Islet precursor cell (in vitro differentiated cells): Measurements from ENCODE around the gene KRT33A.
"Not testable (repeated sequence)": the region's sequence is repeated elsewhere in the genome, so short reads cannot be mapped to it uniquely, and the experiment has no call there.

Source experiments
- DNase-seq: peaks from one replicate; pipeline ENCODE4 v3.0.0-alpha.2; 2018

The KRT33A gene

DNA sequence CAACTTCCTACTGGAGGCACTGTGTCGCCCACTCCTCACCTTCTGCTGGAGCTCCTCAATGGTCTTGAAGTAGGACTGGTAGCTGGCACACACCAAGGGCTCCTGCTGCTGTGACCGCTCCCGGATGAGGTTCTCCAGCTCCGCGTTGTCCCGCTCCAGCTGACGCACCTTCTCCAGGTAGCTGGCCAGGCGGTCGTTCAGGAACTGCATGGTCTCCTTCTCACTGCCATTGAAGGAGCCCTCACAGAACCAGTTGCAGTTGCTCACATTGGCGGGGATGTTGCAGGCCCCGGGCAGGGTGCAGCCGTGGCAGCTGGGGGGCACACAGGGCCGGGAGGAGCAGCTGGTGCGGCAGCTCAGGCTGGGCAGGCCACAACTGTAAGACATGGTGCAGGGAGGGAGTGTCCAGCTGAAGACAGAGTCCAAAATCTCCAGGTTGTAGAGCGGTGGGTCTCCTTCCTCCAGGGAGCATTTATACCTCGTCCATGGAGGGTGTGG is at the start of gene KRT33A:
Gene KRT33A, minus strand, starts transcription at position 448 of the 498 bp plus-strand sequence. Its CDS starts 61 bp downstream, at position 387.
- DNase-seq = peak; percentile 41

DNA sequence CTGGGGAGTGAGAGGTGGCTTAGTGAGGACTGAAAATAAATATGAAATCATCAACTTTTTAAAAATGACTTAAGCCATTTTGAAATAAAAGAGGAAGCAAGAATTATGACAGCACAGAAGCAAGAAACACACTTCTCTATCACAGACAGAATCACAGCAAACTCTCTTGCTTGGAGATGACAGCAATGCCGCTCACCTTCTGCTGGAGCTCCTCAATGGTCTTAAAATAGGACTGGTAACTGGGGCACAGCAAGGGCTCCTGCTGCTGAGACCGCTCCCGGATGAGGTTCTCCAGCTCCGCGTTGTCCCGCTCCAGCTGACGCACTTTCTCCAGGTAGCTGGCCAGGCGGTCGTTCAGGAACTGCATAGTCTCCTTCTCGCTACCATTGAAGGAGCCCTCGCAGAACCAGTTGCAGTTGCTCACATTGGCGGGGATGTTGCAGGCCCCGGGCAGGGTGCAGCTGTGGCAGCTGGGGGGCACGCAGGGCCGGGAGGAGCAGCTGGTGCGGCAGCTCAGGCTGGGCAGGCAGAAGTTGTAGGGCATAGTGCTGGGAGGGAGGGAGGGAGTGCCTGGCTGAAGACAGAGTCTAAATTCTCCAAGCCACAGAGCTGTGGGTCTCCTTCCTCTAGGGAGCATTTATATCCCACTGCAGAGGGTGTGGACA is 46.5 kb upstream of the KRT33A start, which contains the start of gene KRT31:
Gene KRT31, minus strand, starts transcription at position 613 of the 665 bp plus-strand sequence. Its CDS starts 69 bp downstream, at position 544.
- peak; percentile 42 for DNase-seq

DNA sequence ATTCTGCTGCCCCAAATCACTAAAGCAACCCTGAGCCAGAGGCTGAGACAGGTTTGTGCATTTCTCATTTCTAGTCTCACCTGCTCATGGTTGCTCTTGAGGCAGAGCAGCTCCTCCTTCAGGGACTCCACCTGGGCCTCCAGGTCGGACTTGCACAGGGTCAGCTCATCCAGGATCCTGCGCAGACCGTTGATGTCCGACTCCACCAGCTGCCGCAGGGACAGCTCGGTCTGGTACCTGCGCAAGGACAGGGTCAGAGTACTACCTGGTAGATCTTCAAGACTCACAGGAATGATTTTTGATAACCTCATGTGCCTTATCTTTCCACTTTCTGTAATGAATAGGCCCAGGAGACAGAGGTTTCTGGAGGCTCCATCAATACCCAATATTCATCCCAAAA is 45.7 kb upstream of the KRT33A start:
- peak; percentile 48 for DNase-seq

DNA sequence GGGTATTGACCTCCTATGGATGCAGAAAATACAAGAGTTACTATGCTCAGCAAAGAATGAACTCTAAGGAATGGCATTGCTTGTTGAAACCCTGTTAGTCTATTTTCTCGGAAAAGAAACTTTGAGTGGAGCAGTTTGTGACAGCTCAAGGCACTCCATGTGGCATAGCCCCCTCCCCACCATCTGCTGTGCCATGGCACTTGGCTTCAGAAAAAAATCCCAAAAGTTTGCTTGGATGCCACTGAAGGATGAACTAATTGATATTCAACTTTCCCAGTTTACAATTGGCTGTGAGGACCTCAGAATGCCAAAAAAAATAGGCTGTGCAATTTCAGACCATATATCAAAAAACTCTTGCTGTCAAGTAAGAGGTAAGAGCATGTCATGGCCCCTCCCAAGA is 45.0 kb upstream of the KRT33A start:
- DNase-seq = no peak

DNA sequence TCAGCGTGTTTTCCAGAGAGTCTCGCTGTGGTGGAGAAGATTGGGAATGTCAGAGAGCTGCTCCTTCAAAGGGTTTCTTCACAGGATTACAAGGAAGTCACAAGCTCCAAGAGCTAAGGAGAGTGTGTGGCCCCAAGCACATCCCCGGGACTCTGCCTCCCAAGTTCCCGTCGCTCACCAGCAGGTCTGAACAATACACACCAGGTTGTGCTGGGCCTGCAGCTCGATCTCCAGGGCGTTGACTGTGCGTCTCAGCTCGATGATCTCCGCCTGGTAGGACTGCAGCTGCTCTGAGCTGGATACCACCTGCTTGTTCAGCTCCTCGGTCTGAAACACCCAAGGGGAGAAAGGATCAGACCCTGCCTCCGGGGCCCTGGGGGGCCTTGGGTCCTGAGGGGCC is 44.4 kb upstream of the KRT33A start:
- not testable (repeated sequence) for DNase-seq

DNA sequence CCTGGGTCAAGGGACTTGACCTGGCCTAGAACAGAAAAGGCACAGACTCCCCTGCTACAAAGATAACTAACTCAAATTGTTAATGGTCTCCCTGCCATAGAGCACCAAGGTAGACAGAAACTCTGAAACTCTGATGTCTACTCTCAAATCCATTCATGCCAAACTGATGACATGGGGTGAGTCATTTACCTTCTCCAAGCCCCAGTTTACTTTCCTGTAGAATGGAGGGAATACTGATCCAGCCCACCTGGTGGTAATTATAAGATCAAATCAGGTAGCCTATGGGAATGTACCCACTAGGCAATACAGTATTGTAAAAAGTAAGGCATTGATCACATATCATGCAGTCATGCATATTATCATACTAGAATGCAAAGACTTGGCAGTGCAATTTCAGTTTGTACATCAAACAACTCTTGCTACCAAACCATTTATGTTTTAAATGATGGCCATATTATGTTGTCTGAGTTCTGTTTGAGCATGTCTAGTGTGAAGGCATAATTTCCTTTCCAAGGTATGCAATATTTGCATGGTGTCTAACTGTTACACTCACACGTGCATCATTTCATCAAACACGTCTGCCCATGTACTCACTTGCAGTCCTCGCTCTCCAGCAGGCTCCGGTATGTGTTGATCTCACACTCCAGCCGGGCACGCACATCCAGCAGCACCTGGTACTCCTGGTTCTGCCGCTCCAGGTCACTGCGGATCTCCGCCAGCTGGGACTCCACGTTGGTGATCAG is 43.8 kb upstream of the KRT33A start:
- DNase-seq = peak; percentile 24

DNA sequence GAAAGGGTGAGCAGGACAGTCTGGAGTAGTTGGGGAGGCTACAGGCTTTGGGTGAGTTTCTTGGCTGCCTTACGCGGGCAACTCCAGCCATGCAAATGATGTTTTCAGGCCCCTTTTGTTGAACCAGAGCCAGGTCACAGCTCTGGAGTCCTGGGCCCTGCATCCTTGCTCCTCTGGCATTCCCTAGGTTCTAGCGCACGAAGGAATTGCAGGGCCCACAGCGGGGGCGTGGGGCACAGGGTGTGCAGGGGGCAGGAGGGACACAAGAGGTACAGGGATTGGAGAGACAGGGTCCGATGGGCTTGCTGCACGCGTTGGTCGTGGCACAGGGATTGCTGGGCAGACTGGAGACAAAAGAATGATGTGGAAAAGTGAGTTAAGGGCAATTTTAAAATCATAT is 43.2 kb upstream of the KRT33A start:
- peak; percentile 52 for DNase-seq

DNA sequence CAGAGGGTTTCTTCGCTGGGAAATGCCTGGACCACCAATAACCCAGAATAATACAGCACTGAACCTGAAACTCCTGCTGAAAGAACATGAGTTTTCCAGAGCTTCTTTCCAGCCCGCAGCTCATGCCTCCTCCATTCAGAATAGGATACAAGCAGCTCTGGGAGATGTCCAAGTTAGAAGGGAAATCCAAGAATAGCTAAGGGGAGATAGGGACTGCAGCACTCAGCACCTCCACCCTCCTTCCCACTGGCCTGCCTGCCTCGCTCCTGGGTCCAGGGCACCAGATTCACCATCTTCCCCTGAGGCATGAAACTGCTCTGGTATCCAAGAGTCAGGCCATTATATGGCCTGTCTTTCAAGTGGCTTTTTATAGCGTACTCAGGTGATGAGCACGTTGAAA is 42.7 kb upstream of the KRT33A start:
- peak; percentile 58 for DNase-seq

DNA sequence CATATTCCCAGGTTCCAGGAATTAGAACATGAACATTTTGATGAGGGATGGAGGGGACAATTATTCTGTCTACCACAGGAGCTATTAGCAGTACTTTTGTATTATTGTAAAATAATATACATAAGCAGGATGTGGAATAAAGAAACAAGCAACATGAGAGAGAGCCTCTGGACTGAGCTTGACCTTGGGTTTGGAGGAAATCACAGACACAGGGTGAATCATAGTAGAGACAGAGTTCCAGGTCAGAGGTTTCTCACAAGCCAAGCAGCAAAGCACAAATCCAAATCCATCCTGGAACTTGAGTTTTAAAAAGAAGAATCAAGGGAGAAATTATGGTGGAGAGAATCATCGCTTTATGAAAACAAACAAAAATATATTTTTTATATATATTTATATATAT is 41.6 kb upstream of the KRT33A start:
- DNase-seq = no peak

DNA sequence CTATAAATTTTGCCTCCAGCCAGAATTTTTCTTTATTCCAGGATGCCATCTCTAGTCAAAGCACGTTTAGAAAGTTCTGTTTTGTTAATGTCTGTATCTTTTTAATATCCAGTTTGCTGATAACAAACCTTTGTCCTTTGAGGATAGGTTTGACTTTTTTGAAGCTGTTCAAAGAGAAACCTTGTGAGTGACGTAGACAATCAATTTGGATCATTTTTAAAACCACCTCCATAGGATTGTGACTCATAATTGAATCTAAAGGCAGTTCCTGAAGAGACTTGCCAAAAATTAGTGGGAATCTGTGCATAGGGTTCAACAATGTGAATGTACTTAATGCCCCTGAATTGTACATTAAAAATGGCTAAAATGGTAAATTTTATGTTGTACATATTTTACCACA is 40.9 kb upstream of the KRT33A start:
- DNase-seq = no peak

DNA sequence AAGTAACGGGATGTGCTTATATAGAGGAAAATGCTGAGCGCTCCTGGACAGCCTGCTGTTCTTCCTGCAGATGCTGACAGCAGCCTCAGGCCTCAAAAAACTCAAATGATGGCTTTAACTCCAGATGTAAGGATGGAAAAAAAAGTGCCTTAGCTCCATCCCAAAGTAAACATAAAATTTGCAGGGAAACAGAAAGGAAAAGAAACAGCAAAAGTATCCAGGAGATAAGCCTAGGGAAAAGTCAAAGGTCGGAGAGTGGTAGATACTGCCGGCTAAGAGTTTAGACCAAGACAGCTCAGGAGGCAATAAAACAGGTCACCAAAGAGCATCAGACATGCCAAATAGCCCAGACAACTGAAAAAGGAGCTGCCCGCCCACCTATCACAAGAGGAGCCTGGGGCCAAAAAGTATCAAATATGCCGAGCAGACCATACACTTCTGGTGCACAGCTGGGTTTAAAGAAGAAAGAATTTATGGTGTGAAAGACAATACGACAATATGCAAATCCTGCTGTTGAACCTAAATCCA is 39.8 kb upstream of the KRT33A start:
- peak; percentile 74 for DNase-seq

DNA sequence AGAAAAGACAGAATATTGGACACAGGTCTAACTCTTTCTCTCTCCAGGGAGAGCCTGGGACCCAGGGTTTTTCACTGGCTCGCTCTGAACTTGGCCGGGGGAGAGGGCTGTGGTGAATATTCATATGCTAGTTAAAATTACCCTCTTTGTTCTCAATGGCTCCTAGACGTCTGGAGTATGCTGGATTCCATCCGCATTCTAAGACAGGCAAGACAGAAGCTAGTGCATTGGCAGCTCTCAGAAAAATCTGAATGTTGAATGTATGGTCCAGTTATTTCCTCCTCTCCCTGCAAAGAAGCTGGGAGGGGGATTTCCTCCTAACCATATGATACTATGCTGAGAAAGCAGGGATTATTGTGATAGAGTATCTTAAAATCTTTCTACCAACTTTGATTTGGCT is 37.0 kb upstream of the KRT33A start:
- no peak for DNase-seq

DNA sequence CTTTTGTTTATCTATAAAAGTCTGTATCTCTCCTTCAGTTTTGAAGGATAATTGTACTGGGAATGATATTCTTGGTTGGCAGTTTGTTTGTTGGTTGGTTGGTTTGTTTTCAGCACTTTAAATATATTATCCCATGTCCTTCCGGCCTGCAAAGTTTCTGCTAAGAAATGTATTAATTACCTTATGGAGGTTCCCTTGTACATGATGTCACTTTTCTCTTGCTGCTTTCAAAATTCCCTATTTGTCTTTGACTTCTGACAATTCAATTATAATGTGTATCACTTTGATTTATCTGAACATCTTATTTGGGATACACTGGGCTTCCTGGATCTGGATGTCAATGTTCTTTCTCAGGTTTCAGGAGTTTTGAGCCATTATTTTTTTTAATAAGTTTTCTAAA is 35.6 kb upstream of the KRT33A start:
- DNase-seq = no peak

DNA sequence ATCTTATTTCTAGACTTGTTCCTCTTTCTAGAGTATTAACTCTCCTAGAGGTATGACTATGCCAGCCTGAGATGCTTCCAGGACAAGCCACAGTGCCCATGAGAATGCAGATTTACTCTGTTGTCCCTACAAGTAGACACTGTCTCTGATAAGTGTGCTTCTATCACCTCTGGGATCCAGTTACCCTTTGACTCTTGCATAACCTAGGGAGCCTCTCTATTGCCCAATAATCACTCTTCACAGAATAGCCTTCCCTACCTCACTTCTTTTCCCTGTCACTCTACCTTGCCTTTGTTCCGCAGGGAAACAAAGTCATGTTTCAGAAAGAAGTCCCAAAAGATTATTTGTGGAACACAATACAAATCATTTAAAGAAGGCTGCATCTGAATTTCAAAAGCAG is 33.1 kb upstream of the KRT33A start:
- peak; percentile 35 for DNase-seq

DNA sequence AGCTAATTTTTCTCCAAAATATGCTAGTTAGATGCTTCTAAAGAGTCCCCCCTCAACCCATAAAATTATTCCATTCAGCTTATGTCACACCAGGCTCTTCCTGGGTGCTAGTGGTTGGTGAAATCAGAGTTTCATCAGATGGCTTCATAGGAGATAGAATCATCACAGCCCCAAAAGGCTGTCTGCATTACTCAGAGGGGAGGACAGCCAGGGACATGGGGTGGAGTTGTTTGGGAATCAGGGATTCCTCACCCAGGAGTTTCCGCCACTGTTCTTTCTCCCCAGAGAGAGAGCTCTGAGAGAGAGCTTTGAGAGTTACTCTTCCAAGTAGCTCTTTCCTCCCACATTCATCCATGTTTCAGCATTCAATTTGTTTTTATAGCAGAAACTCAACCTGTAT is 31.8 kb upstream of the KRT33A start:
- peak; percentile 51 for DNase-seq

DNA sequence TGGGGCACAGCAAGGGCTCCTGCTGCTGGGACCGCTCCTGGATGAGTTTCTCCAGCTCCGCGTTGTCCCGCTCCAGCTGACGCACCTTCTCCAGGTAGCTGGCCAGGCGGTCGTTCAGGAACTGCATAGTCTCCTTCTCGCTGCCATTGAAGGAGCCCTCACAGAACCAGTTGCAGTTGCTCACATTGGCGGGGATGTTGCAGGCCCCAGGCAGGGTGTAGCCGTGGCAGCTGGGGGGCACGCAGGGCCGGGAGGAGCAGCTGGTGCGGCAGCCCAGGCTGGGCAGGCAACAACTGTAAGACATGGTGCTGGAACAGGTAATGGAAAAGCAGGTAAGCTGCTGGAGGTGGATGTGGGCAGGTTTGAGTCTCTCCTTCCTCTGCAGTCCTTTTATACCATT is 31.3 kb upstream of the KRT33A start, which contains the start of gene KRT34:
Gene KRT34, minus strand, starts transcription at position 364 of the 400 bp plus-strand sequence. Its CDS starts 60 bp downstream, at position 304.
- not testable (repeated sequence) for DNase-seq

DNA sequence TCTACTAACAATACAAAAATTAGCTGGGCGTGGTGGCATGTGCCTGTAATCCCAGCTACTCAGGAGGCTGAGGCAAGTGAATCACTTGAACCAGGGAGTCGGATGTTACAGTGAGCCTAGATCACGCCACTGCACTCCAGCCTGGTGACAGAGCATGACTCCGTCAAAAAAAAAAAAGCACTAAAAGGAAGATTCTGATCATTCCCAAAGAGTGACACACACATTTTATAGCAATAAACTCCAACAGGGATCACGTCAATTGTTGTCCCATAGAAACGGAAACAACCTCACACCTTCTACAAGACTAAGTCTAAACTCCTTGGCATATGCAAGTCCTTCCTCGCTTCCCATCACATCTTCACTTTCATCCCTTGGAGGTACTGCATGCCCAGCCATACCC is 29.5 kb upstream of the KRT33A start:
- DNase-seq = not testable (repeated sequence)

DNA sequence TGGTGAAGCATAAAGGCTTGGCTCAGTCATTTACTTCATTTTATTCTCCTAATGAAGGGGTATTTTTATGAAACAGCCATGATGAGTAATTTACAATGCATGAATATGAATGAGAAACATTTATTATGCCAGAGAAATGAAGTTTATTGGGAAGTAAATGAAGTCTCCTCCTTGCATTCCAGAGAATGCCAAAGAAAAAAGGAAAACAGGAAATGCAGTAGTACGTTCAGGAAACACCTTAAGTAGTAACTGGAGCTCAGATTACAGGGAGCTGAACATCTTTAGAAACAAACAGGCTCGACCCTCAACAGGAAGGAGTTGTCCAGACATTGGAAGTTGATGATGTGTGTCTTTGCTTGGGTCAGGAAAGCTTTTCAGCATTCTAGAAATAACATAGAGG is 26.9 kb upstream of the KRT33A start:
- no peak for DNase-seq

DNA sequence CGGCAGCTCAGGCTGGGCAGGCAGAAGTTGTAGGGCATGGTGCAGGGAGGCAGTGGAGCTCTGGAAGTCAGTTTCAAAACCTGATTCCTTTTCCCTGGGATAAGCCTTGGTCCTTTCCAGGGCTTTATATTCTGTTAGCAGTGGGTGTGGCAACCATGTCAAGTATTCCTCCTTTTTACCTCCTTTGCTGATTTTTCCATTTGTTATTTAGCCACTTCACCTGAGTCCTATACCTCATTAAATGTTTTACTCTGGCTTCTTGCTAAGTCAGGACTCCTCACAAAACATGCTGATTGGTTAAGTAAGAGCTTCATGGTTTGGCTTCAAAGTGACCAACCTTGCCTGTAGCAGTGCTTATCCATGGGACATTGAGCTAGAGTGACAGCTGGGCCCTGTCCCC is 19.1 kb upstream of the KRT33A start, which contains the start of gene KRT33B:
Gene KRT33B, minus strand, starts transcription at position 101 of the 400 bp plus-strand sequence. Its CDS starts 63 bp downstream, at position 38.
- no peak for DNase-seq

DNA sequence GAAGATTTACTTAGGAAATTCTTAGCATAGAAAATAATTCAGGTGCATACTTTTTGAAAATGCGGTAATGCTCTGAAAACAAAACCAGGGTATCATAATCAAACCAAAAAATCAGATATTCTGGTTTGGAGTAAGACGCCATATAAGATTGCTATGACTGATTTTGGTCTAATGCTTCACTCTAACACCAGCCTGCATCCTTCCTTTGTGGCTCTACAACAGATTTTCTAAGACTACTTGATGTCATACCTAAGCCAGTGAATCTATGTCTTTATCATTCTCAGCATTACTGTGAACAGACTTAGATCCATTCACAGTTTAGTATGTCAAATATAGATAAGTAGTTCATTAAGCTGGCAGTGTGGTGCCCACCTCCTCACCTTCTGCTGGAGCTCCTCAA is 18.4 kb upstream of the KRT33A start:
- no peak for DNase-seq

DNA sequence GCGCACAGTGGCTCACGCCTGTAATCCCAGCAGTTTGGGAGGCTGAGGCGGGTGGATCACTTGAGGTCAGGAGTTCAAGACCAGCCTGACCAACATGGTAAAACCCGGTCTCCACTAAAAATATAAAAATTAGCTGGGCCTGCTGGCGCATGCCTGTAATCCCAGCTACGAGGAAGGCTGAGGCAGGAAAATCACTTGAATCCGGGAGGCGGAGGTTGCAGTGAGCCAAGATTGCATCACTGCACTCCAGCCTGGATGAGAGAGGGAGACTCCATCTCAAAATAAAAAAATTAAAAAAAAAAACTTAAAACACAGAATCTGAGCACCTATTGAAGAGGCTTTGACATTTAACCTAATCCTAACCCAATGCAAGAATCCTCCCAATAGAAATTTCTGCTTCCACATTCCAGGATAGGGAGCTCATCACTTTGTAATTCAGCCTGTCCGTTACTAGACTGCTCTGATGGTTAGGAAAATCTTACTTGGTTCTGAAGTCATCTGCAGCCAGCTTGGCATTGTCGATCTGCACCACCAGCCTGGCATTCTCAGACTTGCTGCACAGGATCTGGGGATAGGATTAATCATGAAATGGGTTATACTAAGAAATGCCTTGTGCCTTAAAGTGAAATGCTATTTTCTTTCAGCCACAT is 16.9 kb upstream of the KRT33A start:
- peak; percentile 67 for DNase-seq

DNA sequence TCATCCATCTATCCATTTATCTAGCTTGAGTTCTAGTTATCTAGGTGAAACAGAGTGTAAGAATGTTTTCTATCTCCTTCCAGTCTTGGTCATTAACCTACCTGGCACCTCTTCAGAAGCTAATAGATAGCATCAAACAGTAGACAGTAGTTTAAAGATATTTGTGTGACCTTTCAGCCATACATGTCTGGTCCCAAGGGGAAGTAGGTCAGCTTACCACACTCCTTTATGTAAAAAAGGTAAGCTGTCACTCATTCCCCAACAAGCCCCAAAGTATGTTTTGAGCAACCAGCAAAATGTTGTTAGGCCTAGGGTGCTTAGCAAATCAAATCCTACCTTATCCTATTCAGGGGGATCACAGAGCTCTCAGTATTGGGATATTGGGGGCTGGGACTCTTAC is 15.4 kb upstream of the KRT33A start:
- no peak for DNase-seq

DNA sequence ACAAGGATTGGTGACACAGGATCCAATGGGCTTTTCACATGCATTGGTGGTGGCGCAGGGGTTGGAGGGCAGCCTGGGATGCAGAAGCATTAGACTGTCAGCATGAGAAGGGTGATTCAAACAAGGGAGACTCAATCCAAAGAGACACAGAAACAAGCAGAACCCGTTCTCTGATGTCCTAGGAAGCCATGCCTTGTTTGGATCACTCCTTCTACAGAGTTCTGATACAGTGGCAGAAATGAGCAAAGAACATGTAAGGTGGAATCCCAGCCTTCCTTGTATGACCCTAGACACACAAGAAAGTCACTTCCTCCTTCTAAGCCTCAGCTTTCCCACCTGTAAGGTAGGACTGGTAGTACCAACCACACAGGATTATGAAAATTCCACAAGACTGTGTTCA is 13.3 kb upstream of the KRT33A start:
- no peak for DNase-seq
